HepG2 (cell line): ENCODE measurements around the gene IL32. TPM values are rescaled to one million over a fixed set of nuclear protein-coding genes. Genes with fewer than 3 reads are reported as not detected.
A peak's percentile ranks its signal among the peaks of the same experiment; 100 is the strongest.

Source experiments
- ARID3A ChIP-seq: IDR thresholded peaks from 2 replicates; pipeline ENCODE4 v1.6.1; 2012; ENCODE audit warnings: low read depth, low read length, improper control_type of control experiment
- ARNTL ChIP-seq: sonication (generic); formaldehyde crosslinking; IDR thresholded peaks from 2 replicates; pipeline ENCODE4 v1.4.0; 2020; ENCODE audit warnings: mild to moderate bottlenecking, missing genetic modification reagents
- CEBPG ChIP-seq: IDR thresholded peaks from 2 replicates; pipeline ENCODE4 v1.6.1; 2016
- HCFC1 ChIP-seq: fragments of 150-350 bp; IDR thresholded peaks from 2 replicates; pipeline ENCODE4 v1.6.1; 2014; ENCODE audit warnings: low read depth, low read length
- HNF4G ChIP-seq, 2 experiments: sonication (generic) in 1 of 2; formaldehyde crosslinking in 1 of 2; IDR thresholded peaks; 2 replicates each; pipeline versions ENCODE4 v1.4.0 to v1.6.1; 2011 to 2020; ENCODE audit warnings: borderline replicate concordance in 2 of 2, low read depth in 2 of 2, mild to moderate bottlenecking in 2 of 2, low read length in 1 of 2, missing genetic modification reagents in 1 of 2, moderate library complexity in 1 of 2
- NONO ChIP-seq, 2 experiments: fragments of 450-650 bp in 1 of 2; sonication (generic) in 1 of 2; formaldehyde crosslinking in 1 of 2; IDR thresholded peaks in 1 of 2; conservative IDR thresholded peaks in 1 of 2; 2 replicates each; pipeline versions ENCODE4 v1.6.1 to v1.8.0; 2017 to 2022; ENCODE audit warnings: mild to moderate bottlenecking in 1 of 2, missing genetic modification reagents in 1 of 2, moderate library complexity in 1 of 2
- RBAK ChIP-seq: sonication (generic); formaldehyde crosslinking; IDR thresholded peaks from 2 replicates; pipeline ENCODE4 v1.5.1; 2020; ENCODE audit warnings: mild to moderate bottlenecking, missing genetic modification reagents
- TIGD3 ChIP-seq: sonication (generic); formaldehyde crosslinking; IDR thresholded peaks from 2 replicates; pipeline ENCODE4 v1.5.1; 2020; ENCODE audit warnings: mild to moderate bottlenecking, missing genetic modification reagents, borderline replicate concordance
- WIZ ChIP-seq: sonication (generic); formaldehyde crosslinking; IDR thresholded peaks from 2 replicates; pipeline ENCODE4 v1.5.1; 2020; ENCODE audit warnings: mild to moderate bottlenecking, missing genetic modification reagents
- ZNF550 ChIP-seq: sonication (generic); formaldehyde crosslinking; IDR thresholded peaks from 2 replicates; pipeline ENCODE4 v1.4.0; 2020; ENCODE audit warnings: mild to moderate bottlenecking, missing genetic modification reagents, borderline replicate concordance
- ZNF891 ChIP-seq: sonication (generic); formaldehyde crosslinking; IDR thresholded peaks from 2 replicates; pipeline ENCODE4 v1.5.0; 2020; ENCODE audit warnings: mild to moderate bottlenecking, missing genetic modification reagents
- polyA plus RNA-seq, 8 experiments: library from polyadenylated mRNA; depleted of rRNA in 3 of 8; stranded (reverse) in 7 of 8; unstranded in 1 of 8; fragments of >200 nt; fragmentation: Illumina TruSeq in 4 of 8; extraction: Trizol in 4 of 8; gene quantifications; 2 replicates each; pipeline versions ENCODE4 v1.2.1 to v1.2.3, GENCODE V29; 2011 to 2016; ENCODE audit warnings: low read depth in 4 of 8, missing spikeins in 1 of 8, mixed read lengths in 1 of 8; ENCODE audit not compliant: insufficient read depth in 1 of 8
- total RNA-seq, 5 experiments: library from RNA; depleted of rRNA; stranded (reverse); fragments of >200 nt; fragmentation: Illumina TruSeq; extraction: Trizol; gene quantifications; 2 replicates each; pipeline ENCODE4 v1.2.3, GENCODE V29; 2016; ENCODE audit warnings: low read depth in 1 of 5
- TF ChIP-seq, protein P1 (sequence below): fragments of 450-650 bp; IDR thresholded peaks from 2 replicates; pipeline ENCODE4 v1.6.1; 2017; ENCODE audit warnings: mild to moderate bottlenecking
- TF ChIP-seq, protein P2 (sequence below): sonication (generic); formaldehyde crosslinking; IDR thresholded peaks from 2 replicates; pipeline ENCODE4 v1.9.0; 2021; ENCODE audit warnings: missing genetic modification reagents, borderline replicate concordance
- TF ChIP-seq, protein P3 (sequence below): sonication (generic); formaldehyde crosslinking; IDR thresholded peaks from 2 replicates; pipeline ENCODE4 v1.4.0; 2020; ENCODE audit warnings: missing genetic modification reagents, borderline replicate concordance

IL32 gene
- total and polyA plus RNA-seq, 2 of the 13 experiments (the other 11 are each of a cell fraction or from before 2014, with no cell fraction given), result 115 to 165 TPM

DNA sequence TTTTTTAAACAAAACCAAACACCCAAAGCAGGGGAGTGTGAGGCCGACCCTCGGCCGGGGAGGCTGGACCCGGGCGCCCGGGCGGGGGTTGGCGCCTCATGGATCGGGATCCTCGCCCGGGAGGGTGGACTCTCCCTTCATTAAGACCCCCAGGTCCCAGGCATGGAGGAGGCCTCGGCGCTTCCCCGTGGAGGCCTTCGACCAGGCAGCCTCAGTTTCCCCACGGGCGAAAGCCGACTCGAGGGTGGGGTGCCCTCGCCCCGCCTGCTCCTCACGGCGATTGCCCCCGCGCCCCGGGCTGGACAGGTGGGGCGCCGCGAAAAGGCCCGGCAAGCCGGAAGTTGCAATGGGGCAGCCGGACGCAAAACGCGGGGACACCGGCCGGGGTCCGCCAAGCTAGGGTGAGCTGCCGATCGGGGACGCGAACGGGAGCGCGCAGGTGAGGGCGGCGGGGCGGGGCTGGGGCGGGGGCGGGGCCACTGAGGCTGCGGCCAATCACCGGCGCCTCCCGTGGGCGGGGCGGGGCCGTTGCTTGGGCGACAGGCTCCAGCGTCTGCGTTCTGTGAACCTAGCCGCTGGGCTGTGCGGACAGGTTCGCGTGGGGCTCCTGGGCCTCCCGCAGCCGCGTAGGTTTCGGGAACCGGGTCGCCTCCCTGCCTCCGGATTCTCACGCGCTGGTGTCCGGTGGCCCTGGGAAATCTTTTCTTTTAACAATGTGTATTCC lies 40.9 kb downstream of the IL32 start (continued):
- TF ChIP-seq ARID3A (no peak), TIGD3 (CRISPR knock-in tag) (0 out of 2 replicates have a peak, but pooled peaks have one; percentile 46), RBAK (CRISPR knock-in tag) (no peak), ZNF891 (CRISPR knock-in tag) (no peak), ZNF550 (CRISPR knock-in tag) (no peak), ARNTL (CRISPR knock-in tag) (no peak; the same call in 1 of the 2 replicates), HNF4G (IDR thresholded peaks at IDR 0.05; ENCODE audit: borderline replicate concordance, low read depth, low read length) (peak; percentile 26; the same call in 1 of the 2 replicates), HNF4G (CRISPR knock-in tag; IDR thresholded peaks at IDR 0.05; ENCODE audit: borderline replicate concordance, low read depth) (0 out of 2 replicates have a peak, but pooled peaks have one; percentile 45), HCFC1 (peak; percentile 50; the same call in 1 of the 2 replicates), WIZ (CRISPR knock-in tag) (no peak), CEBPG (CRISPR knock-in tag) (peak; percentile 79), NONO (IDR thresholded peaks at IDR 0.05) (no peak), NONO (CRISPR knock-in tag; conservative IDR thresholded peaks at IDR 0.05) (peak; percentile 91)
- TF ChIP-seq, protein P1, sequence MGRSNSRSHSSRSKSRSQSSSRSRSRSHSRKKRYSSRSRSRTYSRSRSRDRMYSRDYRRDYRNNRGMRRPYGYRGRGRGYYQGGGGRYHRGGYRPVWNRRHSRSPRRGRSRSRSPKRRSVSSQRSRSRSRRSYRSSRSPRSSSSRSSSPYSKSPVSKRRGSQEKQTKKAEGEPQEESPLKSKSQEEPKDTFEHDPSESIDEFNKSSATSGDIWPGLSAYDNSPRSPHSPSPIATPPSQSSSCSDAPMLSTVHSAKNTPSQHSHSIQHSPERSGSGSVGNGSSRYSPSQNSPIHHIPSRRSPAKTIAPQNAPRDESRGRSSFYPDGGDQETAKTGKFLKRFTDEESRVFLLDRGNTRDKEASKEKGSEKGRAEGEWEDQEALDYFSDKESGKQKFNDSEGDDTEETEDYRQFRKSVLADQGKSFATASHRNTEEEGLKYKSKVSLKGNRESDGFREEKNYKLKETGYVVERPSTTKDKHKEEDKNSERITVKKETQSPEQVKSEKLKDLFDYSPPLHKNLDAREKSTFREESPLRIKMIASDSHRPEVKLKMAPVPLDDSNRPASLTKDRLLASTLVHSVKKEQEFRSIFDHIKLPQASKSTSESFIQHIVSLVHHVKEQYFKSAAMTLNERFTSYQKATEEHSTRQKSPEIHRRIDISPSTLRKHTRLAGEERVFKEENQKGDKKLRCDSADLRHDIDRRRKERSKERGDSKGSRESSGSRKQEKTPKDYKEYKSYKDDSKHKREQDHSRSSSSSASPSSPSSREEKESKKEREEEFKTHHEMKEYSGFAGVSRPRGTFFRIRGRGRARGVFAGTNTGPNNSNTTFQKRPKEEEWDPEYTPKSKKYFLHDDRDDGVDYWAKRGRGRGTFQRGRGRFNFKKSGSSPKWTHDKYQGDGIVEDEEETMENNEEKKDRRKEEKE, result no peak
- TF ChIP-seq, protein P2, sequence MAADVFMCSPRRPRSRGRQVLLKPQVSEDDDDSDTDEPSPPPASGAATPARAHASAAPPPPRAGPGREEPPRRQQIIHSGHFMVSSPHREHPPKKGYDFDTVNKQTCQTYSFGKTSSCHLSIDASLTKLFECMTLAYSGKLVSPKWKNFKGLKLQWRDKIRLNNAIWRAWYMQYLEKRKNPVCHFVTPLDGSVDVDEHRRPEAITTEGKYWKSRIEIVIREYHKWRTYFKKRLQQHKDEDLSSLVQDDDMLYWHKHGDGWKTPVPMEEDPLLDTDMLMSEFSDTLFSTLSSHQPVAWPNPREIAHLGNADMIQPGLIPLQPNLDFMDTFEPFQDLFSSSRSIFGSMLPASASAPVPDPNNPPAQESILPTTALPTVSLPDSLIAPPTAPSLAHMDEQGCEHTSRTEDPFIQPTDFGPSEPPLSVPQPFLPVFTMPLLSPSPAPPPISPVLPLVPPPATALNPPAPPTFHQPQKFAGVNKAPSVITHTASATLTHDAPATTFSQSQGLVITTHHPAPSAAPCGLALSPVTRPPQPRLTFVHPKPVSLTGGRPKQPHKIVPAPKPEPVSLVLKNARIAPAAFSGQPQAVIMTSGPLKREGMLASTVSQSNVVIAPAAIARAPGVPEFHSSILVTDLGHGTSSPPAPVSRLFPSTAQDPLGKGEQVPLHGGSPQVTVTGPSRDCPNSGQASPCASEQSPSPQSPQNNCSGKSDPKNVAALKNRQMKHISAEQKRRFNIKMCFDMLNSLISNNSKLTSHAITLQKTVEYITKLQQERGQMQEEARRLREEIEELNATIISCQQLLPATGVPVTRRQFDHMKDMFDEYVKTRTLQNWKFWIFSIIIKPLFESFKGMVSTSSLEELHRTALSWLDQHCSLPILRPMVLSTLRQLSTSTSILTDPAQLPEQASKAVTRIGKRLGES (CRISPR knock-in tag), result no peak
- TF ChIP-seq, protein P3, sequence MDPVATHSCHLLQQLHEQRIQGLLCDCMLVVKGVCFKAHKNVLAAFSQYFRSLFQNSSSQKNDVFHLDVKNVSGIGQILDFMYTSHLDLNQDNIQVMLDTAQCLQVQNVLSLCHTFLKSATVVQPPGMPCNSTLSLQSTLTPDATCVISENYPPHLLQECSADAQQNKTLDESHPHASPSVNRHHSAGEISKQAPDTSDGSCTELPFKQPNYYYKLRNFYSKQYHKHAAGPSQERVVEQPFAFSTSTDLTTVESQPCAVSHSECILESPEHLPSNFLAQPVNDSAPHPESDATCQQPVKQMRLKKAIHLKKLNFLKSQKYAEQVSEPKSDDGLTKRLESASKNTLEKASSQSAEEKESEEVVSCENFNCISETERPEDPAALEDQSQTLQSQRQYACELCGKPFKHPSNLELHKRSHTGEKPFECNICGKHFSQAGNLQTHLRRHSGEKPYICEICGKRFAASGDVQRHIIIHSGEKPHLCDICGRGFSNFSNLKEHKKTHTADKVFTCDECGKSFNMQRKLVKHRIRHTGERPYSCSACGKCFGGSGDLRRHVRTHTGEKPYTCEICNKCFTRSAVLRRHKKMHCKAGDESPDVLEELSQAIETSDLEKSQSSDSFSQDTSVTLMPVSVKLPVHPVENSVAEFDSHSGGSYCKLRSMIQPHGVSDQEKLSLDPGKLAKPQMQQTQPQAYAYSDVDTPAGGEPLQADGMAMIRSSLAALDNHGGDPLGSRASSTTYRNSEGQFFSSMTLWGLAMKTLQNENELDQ, result no peak
